ENCODE results near the gene OR2AJ1.

OR2AJ1 gene

DNA sequence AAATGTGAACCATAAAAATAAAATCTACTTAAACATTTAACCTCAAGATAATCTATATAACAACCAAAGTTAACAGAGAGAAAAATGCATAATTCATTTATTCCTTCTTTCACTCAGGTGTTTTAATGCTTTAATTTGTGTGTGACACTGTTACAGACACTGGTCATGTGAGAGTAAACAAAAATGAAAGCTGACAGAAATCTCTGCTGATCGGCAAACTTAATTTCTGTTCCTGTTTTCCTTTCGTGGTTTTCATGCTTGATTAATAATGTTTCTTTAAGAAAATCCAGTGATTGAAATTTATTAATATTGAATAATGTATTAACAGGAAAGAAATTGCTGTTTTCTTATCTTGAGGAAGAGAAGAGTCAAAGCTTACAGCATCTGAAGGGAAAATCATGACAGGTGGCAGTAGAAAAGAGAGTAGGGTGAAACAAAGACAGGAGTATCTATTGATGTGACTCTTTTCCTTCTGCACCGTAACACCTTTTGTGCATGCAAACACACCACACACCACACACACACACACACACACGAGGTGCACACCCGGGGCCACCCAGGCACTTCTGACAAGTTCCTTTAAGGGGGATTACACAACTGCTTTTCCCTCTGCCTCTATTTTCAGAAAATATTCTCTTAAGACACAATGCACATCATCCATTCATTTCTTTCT is 42.0 kb downstream of the OR2AJ1 start:
- H3K36me3 ChIP-seq (replicated peaks; ENCODE audit: low read depth, low read length), result no peaks in the 10 kb centered on the region
- peaks cover 9% of the 10 kb centered on the region for H3K4me1 ChIP-seq (ENCODE audit: low read length)
- H3K9ac ChIP-seq (ENCODE audit: low read length), result no peak overlapping the region
- no peaks in the 10 kb centered on the region for H4K20me1 ChIP-seq (ENCODE audit: insufficient read depth, low read length)
- H3K27me3 ChIP-seq (ENCODE audit: low read depth, low read length), result no peaks in the 10 kb centered on the region
- H3K27ac ChIP-seq (ENCODE audit: low read length), result no peak overlapping the region
- no peaks in the 10 kb centered on the region for H3K79me2 ChIP-seq (ENCODE audit: low read length)
- H3K4me2 ChIP-seq (ENCODE audit: low read length), result peak overlapping the region; percentile 31
- TF ChIP-seq EZH2phosphoT487 (IDR thresholded peaks at IDR 0.05; ENCODE audit: low read depth), result no peak
- TF ChIP-seq, protein P1, sequence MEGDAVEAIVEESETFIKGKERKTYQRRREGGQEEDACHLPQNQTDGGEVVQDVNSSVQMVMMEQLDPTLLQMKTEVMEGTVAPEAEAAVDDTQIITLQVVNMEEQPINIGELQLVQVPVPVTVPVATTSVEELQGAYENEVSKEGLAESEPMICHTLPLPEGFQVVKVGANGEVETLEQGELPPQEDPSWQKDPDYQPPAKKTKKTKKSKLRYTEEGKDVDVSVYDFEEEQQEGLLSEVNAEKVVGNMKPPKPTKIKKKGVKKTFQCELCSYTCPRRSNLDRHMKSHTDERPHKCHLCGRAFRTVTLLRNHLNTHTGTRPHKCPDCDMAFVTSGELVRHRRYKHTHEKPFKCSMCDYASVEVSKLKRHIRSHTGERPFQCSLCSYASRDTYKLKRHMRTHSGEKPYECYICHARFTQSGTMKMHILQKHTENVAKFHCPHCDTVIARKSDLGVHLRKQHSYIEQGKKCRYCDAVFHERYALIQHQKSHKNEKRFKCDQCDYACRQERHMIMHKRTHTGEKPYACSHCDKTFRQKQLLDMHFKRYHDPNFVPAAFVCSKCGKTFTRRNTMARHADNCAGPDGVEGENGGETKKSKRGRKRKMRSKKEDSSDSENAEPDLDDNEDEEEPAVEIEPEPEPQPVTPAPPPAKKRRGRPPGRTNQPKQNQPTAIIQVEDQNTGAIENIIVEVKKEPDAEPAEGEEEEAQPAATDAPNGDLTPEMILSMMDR (IDR thresholded peaks at IDR 0.05; ENCODE audit: low read depth, low read length), result no peak
- H3K4me3 ChIP-seq (ENCODE audit: low read length), result peak overlapping the region; percentile 7; the same call in 1 of the 2 replicates
- H2AFZ ChIP-seq (ENCODE audit: low read depth, low read length), result no peak overlapping the region
- no peaks in the 10 kb centered on the region for H3K9me3 ChIP-seq (ENCODE audit: insufficient read depth, low read length)

Measured in OCI-LY3 (cell line).